Measurements from ENCODE around the gene TACR2.
A peak's percentile ranks its signal among the peaks of the same experiment; 100 is the strongest.
"Not testable (repeated sequence)": the region's sequence is repeated elsewhere in the genome, so short reads cannot be mapped to it uniquely, and the experiment has no call there.

TACR2 gene

GRCh38 chr10:69451209-69451783 lies 34.6 kb upstream of the TACR2 start, which contains the start of gene TSPAN15:
Gene TSPAN15 (plus strand): TSS chr10:69451465. CDS start chr10:69451595, 130 bp downstream.
- peaks cover 49 to 53% of the 10 kb centered on the region in 2 donors for H3K4me1 ChIP-seq (ENCODE audit: control insufficient read depth in 1 of 2, insufficient read depth in 2 of 2, low read length in 2 of 2)
- H3K9ac ChIP-seq (ENCODE audit: low read depth in 1 of 2, low read length in 2 of 2) = peak within 1 kb of the TSS; percentile 64 to 83
- H3K27me3 ChIP-seq (ENCODE audit: control insufficient read depth in 1 of 2, insufficient read depth in 2 of 2, low read length in 2 of 2) = no peaks in the 10 kb centered on the region

DNA sequence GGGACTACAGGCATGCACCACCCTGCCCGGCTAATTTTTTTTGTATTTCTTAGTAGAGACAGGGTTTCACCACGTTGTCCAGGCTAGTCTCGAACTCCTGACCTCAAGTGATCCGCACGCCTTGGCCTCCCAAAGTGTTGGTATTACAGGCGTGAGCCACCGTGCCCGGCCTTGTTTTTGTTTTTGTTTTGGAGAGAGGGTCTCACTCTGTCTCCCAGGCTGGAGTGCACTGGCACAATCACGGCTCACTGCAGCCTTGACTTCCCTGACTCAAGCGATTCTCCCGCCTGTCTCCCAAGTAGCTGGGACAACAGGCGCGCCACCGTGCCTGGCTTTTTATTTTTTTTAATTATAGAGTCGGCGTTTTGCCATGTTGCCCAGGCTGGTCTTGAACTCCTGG lies 33.7 kb upstream of the TACR2 start:
- H3K4me3 ChIP-seq (ENCODE audit: low read depth in 1 of 2, low read length in 2 of 2) = peak overlapping the region in 1 of 2 donors; percentile 88
- not testable (repeated sequence) for H3K9me3 ChIP-seq (ENCODE audit: control insufficient read depth in 1 of 2, low read length in 2 of 2); H3K36me3 ChIP-seq (ENCODE audit: control insufficient read depth in 1 of 2, insufficient read depth in 2 of 2, low read length in 2 of 2); H3K27me3 ChIP-seq (ENCODE audit: control insufficient read depth in 1 of 2, insufficient read depth in 2 of 2, low read length in 2 of 2)
- peak overlapping the region; percentile 86 for H3K27ac ChIP-seq (ENCODE audit: low read depth, low read length)
- peak overlapping the region in 1 of 2 donors; percentile 83 for H3K9ac ChIP-seq (ENCODE audit: low read depth in 1 of 2, low read length in 2 of 2)
- H3K4me1 ChIP-seq (ENCODE audit: control insufficient read depth in 1 of 2, insufficient read depth in 2 of 2, low read length in 2 of 2) = peaks cover 49 to 52% of the 10 kb centered on the region in 2 donors

More at GRCh38 chr10:69451209-69451783, 34.6 kb upstream of the TACR2 start, which contains the start of gene TSPAN15:
- H3K4me3 ChIP-seq (ENCODE audit: low read depth in 1 of 2, low read length in 2 of 2) = peak within 1 kb of the TSS; percentile 85 to 88
- H3K36me3 ChIP-seq (ENCODE audit: control insufficient read depth in 1 of 2, insufficient read depth in 2 of 2, low read length in 2 of 2) = peaks cover 0 to 3% of the 10 kb centered on the region in 2 donors
- peak within 1 kb of the TSS; percentile 86 for H3K27ac ChIP-seq (ENCODE audit: low read depth, low read length)
- no peaks in the 10 kb centered on the region for H3K9me3 ChIP-seq (ENCODE audit: control insufficient read depth in 1 of 2, low read length in 2 of 2)

GRCh38 chr10:69449841-69450240 lies 33.1 kb upstream of the TACR2 start:
- no peaks in the 10 kb centered on the region for H3K9me3 ChIP-seq (ENCODE audit: control insufficient read depth in 1 of 2, low read length in 2 of 2)
- no peaks in the 10 kb centered on the region for H3K27me3 ChIP-seq (ENCODE audit: control insufficient read depth in 1 of 2, insufficient read depth in 2 of 2, low read length in 2 of 2)
- H3K4me1 ChIP-seq (ENCODE audit: control insufficient read depth in 1 of 2, insufficient read depth in 2 of 2, low read length in 2 of 2) = peaks cover 49 to 52% of the 10 kb centered on the region in 2 donors
- peak overlapping the region; percentile 86 for H3K27ac ChIP-seq (ENCODE audit: low read depth, low read length)
- H3K4me3 ChIP-seq (ENCODE audit: low read depth in 1 of 2, low read length in 2 of 2) = no peak overlapping the region
- no peaks in the 10 kb centered on the region for H3K36me3 ChIP-seq (ENCODE audit: control insufficient read depth in 1 of 2, insufficient read depth in 2 of 2, low read length in 2 of 2)
- H3K9ac ChIP-seq (ENCODE audit: low read depth in 1 of 2, low read length in 2 of 2) = no peak overlapping the region

DNA sequence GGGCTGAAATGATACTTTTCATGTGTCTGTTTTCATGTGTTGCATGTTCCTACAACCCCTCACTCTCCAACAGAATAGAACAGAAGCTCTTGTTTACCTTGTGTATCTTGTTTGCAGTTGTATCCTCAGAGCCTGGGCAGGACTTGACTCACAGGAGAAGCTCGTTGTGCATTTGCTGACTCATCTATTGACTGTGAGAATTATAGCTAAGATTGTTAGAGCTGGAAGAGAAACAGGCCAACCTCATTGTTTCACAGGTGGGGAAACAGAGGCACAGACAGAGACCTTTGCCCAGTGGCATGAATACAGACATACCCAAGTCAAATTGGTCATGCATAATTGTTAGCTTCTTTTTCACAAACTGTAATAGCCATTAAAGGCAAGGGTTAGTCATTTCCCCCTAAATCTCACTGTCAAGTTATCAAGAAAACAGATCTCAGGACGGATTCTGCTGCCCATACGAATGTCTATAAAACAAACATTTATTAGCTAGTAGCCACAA lies 30.0 kb upstream of the TACR2 start:
- no peak overlapping the region for H3K27ac ChIP-seq (ENCODE audit: low read depth, low read length)
- no peaks in the 10 kb centered on the region for H3K36me3 ChIP-seq (ENCODE audit: control insufficient read depth in 1 of 2, insufficient read depth in 2 of 2, low read length in 2 of 2)
- H3K4me3 ChIP-seq (ENCODE audit: low read depth in 1 of 2, low read length in 2 of 2) = no peak overlapping the region
- H3K9me3 ChIP-seq (ENCODE audit: control insufficient read depth in 1 of 2, low read length in 2 of 2) = no peaks in the 10 kb centered on the region
- H3K27me3 ChIP-seq (ENCODE audit: control insufficient read depth in 1 of 2, insufficient read depth in 2 of 2, low read length in 2 of 2) = no peaks in the 10 kb centered on the region
- peaks cover 28 to 29% of the 10 kb centered on the region in 2 donors for H3K4me1 ChIP-seq (ENCODE audit: control insufficient read depth in 1 of 2, insufficient read depth in 2 of 2, low read length in 2 of 2)
- H3K9ac ChIP-seq (ENCODE audit: low read depth in 1 of 2, low read length in 2 of 2) = no peak overlapping the region

- H3K9ac ChIP-seq (ENCODE audit: low read depth in 1 of 2, low read length in 2 of 2) = no peak overlapping the region
- no peaks in the 10 kb centered on the region for H3K36me3 ChIP-seq (ENCODE audit: control insufficient read depth in 1 of 2, insufficient read depth in 2 of 2, low read length in 2 of 2)
- H3K4me3 ChIP-seq (ENCODE audit: low read depth in 1 of 2, low read length in 2 of 2) = no peak overlapping the region
- H3K4me1 ChIP-seq (ENCODE audit: control insufficient read depth in 1 of 2, insufficient read depth in 2 of 2, low read length in 2 of 2) = peaks cover 28% of the 10 kb centered on the region in 2 donors
- H3K27me3 ChIP-seq (ENCODE audit: control insufficient read depth in 1 of 2, insufficient read depth in 2 of 2, low read length in 2 of 2) = no peaks in the 10 kb centered on the region
- no peaks in the 10 kb centered on the region for H3K9me3 ChIP-seq (ENCODE audit: control insufficient read depth in 1 of 2, low read length in 2 of 2)
- no peak overlapping the region for H3K27ac ChIP-seq (ENCODE audit: low read depth, low read length)
Observed at GRCh38 chr10:69446229-69446628, 29.5 kb upstream of the TACR2 start.

DNA sequence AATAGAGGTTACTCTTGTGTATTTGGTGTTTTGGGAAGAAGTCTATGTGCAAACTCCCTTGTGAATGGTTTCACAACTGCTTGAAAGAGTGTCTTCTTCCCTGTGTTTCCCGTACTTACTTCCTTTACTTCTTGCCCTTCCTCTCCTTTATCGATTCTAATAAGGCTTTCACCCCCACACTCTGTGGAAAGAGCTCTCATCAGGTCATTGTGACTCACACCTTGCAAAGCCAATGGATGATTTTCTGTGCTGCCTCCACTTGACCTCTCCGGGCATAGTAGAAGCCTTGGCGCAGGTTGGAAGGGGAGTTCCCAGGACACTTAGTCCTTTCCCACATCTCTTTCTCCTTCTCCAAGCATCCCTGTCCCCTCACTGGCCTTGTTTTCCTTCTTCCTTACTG lies 28.3 kb upstream of the TACR2 start:
- Histone ChIP-seq H3K9ac (ENCODE audit: low read depth in 1 of 2, low read length in 2 of 2) (no peak overlapping the region), H3K27ac (ENCODE audit: low read depth, low read length) (no peak overlapping the region), H3K36me3 (ENCODE audit: control insufficient read depth in 1 of 2, insufficient read depth in 2 of 2, low read length in 2 of 2) (no peaks in the 10 kb centered on the region), H3K4me1 (ENCODE audit: control insufficient read depth in 1 of 2, insufficient read depth in 2 of 2, low read length in 2 of 2) (peaks cover 18 to 23% of the 10 kb centered on the region in 2 donors), H3K27me3 (ENCODE audit: control insufficient read depth in 1 of 2, insufficient read depth in 2 of 2, low read length in 2 of 2) (no peaks in the 10 kb centered on the region), H3K9me3 (ENCODE audit: control insufficient read depth in 1 of 2, low read length in 2 of 2) (no peaks in the 10 kb centered on the region), H3K4me3 (ENCODE audit: low read depth in 1 of 2, low read length in 2 of 2) (no peak overlapping the region)

- no peak overlapping the region for H3K27ac ChIP-seq (ENCODE audit: low read depth, low read length)
- no peak overlapping the region for H3K9ac ChIP-seq (ENCODE audit: low read depth in 1 of 2, low read length in 2 of 2)
- H3K27me3 ChIP-seq (ENCODE audit: control insufficient read depth in 1 of 2, insufficient read depth in 2 of 2, low read length in 2 of 2) = no peaks in the 10 kb centered on the region
- no peaks in the 10 kb centered on the region for H3K36me3 ChIP-seq (ENCODE audit: control insufficient read depth in 1 of 2, insufficient read depth in 2 of 2, low read length in 2 of 2)
- H3K4me3 ChIP-seq (ENCODE audit: low read depth in 1 of 2, low read length in 2 of 2) = no peak overlapping the region
- H3K4me1 ChIP-seq (ENCODE audit: control insufficient read depth in 1 of 2, insufficient read depth in 2 of 2, low read length in 2 of 2) = peaks cover 19 to 21% of the 10 kb centered on the region in 2 donors
- no peaks in the 10 kb centered on the region for H3K9me3 ChIP-seq (ENCODE audit: control insufficient read depth in 1 of 2, low read length in 2 of 2)
Observed at GRCh38 chr10:69443354-69443753, 26.6 kb upstream of the TACR2 start.

- no peak overlapping the region for H3K4me3 ChIP-seq (ENCODE audit: low read depth in 1 of 2, low read length in 2 of 2)
- no peaks in the 10 kb centered on the region for H3K9me3 ChIP-seq (ENCODE audit: control insufficient read depth in 1 of 2, low read length in 2 of 2)
- no peaks in the 10 kb centered on the region for H3K36me3 ChIP-seq (ENCODE audit: control insufficient read depth in 1 of 2, insufficient read depth in 2 of 2, low read length in 2 of 2)
- H3K4me1 ChIP-seq (ENCODE audit: control insufficient read depth in 1 of 2, insufficient read depth in 2 of 2, low read length in 2 of 2) = peaks cover 18% of the 10 kb centered on the region in 2 donors
- no peak overlapping the region for H3K27ac ChIP-seq (ENCODE audit: low read depth, low read length)
- H3K27me3 ChIP-seq (ENCODE audit: control insufficient read depth in 1 of 2, insufficient read depth in 2 of 2, low read length in 2 of 2) = no peaks in the 10 kb centered on the region
- no peak overlapping the region for H3K9ac ChIP-seq (ENCODE audit: low read depth in 1 of 2, low read length in 2 of 2)
Observed at GRCh38 chr10:69439813-69440506, 23.2 kb upstream of the TACR2 start.

GRCh38 chr10:69439350-69439739 lies 22.6 kb upstream of the TACR2 start:
- Histone ChIP-seq H3K36me3 (ENCODE audit: control insufficient read depth in 1 of 2, insufficient read depth in 2 of 2, low read length in 2 of 2) (no peaks in the 10 kb centered on the region), H3K27ac (ENCODE audit: low read depth, low read length) (peak overlapping the region; percentile 66), H3K4me1 (ENCODE audit: control insufficient read depth in 1 of 2, insufficient read depth in 2 of 2, low read length in 2 of 2) (peaks cover 18% of the 10 kb centered on the region in 2 donors), H3K9ac (ENCODE audit: low read depth in 1 of 2, low read length in 2 of 2) (peak overlapping the region; percentile 20 to 35), H3K27me3 (ENCODE audit: control insufficient read depth in 1 of 2, insufficient read depth in 2 of 2, low read length in 2 of 2) (no peaks in the 10 kb centered on the region), H3K9me3 (ENCODE audit: control insufficient read depth in 1 of 2, low read length in 2 of 2) (no peaks in the 10 kb centered on the region), H3K4me3 (ENCODE audit: low read depth in 1 of 2, low read length in 2 of 2) (no peak overlapping the region)

DNA sequence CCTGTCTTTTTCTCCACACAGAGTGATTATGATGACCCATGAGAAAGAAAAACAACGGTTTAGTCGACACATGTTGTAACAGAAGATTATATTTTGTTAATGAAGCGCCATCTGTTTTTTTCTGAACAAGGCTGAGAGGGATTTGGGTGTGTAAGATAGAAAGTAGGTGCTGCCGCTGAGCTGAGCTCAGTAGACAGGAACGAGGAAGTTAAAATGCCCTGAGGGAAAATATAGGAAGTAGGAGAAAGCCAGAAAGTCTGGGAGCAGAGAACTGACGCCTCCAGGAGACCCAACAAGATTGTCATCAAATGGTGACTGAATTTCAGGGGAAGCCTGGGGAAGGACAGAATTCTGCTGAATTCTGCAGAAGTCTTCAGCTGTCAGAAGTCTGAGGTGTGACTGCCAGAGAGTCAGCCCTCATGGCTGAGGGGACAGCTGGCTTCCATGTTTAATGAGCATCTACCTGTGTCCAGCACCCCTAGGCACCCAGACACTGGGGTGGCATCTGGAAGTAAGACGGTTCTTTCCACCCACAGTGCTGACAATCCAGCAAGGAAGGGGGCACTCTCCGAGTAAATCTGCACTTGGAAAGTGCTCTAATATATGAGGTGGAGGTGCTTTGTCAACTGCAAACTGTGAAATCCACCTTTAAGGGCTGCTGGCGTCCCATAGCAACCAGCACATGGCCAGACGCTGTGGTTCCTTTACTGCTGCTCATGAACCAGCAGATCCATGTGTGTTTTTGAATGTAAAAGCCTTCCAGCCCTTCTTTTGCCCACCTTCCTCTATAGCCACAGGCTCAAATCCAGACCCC lies 22.0 kb upstream of the TACR2 start:
- Histone ChIP-seq H3K9me3 (ENCODE audit: control insufficient read depth in 1 of 2, low read length in 2 of 2) (no peaks in the 10 kb centered on the region), H3K27me3 (ENCODE audit: control insufficient read depth in 1 of 2, insufficient read depth in 2 of 2, low read length in 2 of 2) (no peaks in the 10 kb centered on the region), H3K27ac (ENCODE audit: low read depth, low read length) (peak overlapping the region; percentile 66), H3K4me3 (ENCODE audit: low read depth in 1 of 2, low read length in 2 of 2) (peak overlapping the region in 1 of 2 donors; percentile 33), H3K9ac (ENCODE audit: low read depth in 1 of 2, low read length in 2 of 2) (peak overlapping the region; percentile 20 to 35), H3K4me1 (ENCODE audit: control insufficient read depth in 1 of 2, insufficient read depth in 2 of 2, low read length in 2 of 2) (peaks cover 18% of the 10 kb centered on the region in 2 donors), H3K36me3 (ENCODE audit: control insufficient read depth in 1 of 2, insufficient read depth in 2 of 2, low read length in 2 of 2) (no peaks in the 10 kb centered on the region)

All from duodenal mucosa (tissue), 2 donors.